C1 segment of cervical spinal cord (tissue), 14 donors: ENCODE measurements around the gene DMAC2.
"Not testable (repeated sequence)": the region's sequence is repeated elsewhere in the genome, so short reads cannot be mapped to it uniquely, and the experiment has no call there.

Source experiments
- DNase-seq, 14 donors: peaks; one replicate each; lab custom pipeline; 2025; lab: John Stamatoyannopoulos, UW

DMAC2 gene

DNA sequence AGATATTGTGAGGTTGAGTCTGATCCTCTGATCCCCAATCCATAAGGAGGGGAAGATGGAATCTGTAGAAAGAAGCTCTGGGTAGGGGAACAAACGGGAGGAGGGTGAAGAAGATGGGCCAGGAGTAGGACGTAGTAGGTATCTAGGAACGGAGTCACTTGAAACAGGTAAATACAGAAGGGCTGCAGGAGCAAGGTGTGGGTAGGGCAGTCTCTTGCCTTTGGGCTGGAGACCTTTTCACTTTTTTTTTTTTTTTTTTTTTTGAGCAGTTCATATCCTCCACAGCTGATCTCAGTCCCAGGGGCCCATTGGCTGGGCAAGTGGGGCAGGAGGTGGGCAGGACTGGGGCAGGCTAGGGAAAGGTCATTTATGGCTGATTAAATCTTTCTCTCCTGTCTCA lies 40.6 kb downstream of the DMAC2 start:
- no peak for DNase-seq

DNA sequence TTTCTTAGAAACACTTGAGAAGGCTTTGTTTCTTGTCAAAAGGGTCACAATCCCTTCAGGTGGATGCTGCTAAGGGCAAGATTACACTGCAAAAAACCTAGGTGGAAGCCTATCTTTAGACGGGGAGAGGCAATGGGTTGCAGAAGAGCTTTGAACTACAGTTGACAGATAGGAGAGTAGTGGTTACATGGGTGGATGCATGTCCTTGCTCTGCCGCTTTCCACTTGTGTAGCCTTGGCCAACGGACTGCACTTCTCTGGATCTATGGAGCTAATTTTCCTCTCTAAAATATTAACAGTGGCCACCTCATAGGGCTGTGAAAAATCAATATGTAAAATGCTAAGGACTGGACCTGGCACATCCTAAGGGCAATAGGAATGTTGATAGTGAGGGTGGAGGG lies 41.1 kb downstream of the DMAC2 start:
- no peak for DNase-seq

DNA sequence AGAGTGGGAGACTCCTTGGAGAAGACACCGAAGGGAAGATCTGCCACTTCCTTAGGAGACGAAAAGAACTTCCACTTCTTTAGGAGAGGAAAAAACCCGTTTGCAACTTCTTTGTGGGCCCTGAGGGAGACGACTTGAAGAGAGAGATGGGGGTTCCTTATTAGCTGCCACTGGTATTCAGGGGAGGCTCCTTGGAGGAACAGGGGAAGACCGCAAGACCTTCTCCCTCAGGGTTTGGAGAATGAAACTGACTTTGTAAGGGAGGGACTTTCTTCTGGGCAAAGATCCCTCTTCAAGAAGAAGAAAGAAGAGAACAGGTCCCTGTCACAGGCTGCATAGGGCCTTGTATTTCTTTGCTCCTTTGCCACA lies 41.7 kb downstream of the DMAC2 start:
- no peak for DNase-seq

- peak; percentile 75 to 99 (median 97) for DNase-seq
Observed at GRCh38 chr19:41397086-41398049, 42.3 kb downstream of the DMAC2 start, which contains the start of the genes BCKDHA and EXOSC5. Gene BCKDHA (plus strand): TSS chr19:41397818. CDS start chr19:41397828, 10 bp downstream. Gene EXOSC5 (minus strand): TSS chr19:41397359. CDS start chr19:41397328, 31 bp downstream.

- no peak for DNase-seq
Observed at GRCh38 chr19:41395355-41395754, 44.4 kb downstream of the DMAC2 start.

- DNase-seq = no peak
Observed at GRCh38 chr19:41392775-41393174, 46.9 kb downstream of the DMAC2 start.

GRCh38 chr19:41391618-41392017 lies 48.1 kb downstream of the DMAC2 start:
- DNase-seq = no peak

GRCh38 chr19:41386442-41386841 lies 53.3 kb downstream of the DMAC2 start:
- DNase-seq = no peak

GRCh38 chr19:41384351-41384750 lies 55.4 kb downstream of the DMAC2 start:
- DNase-seq = no peak

- not testable (repeated sequence) for DNase-seq
Observed at GRCh38 chr19:41381536-41381935, 58.2 kb downstream of the DMAC2 start.
